SK-MEL-5 (cell line): ENCODE data around the gene EXOC3L4. TPM values are rescaled to one million over a fixed set of nuclear protein-coding genes. Genes with fewer than 3 reads are reported as not detected.
"Not testable (repeated sequence)": the region's sequence is repeated elsewhere in the genome, so short reads cannot be mapped to it uniquely, and the experiment has no call there.

Experiments
- DNase-seq: peaks from one replicate; pipeline ENCODE4 v3.0.0-alpha.2; 2016; ENCODE audit warnings: low read depth, low spot score
- in situ Hi-C: cut with HindIII; loops from 2 replicates; pipeline ENCODE4 v1.10.0; 2016; ENCODE audit warnings: low sequenced_read_pairs, high pct_unique_total_duplicates, low pct_unique_long_range_greater_than_20kb
- total RNA-seq: library from RNA; depleted of rRNA; stranded (reverse); fragments of >200 nt; shearing (Covaris generic); gene quantifications from 2 replicates; pipeline ENCODE4 v1.2.3, GENCODE V29; 2014

The EXOC3L4 gene
- total RNA-seq, 1 experiment from 2014 or later: not detected

DNA sequence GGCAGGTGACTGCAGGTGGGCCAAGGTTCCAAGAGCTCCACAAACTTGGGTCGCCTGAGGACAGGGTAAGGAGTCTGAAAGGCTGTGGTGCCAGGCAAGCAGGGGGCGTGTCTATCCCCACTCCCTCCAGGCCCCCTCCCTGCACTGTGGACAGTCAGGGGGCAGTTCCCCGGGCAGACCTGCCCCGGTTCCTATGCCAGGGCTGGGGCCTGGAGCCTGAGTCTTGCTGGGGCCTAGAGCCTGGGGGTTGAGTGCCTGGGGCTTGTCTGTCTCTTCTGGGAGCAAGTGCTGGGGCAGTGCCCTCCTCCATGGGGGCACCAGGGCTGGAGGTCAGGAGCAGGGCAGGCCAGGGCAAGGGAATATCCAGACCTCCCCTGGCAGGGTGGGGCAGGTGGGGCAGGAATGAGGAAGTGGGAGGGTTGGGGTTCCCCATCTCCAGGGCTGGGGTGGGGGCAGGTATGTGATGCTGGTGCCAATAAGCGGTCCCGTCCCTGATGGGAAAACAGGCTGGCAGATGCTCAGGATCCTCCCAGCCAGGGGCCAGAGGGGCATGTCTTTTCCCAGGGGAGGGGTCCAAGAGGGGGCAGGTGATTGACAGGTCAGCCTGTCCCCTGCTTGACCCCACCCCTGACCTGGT, 16.8 kb downstream of the EXOC3L4 start:
- no peak for DNase-seq
- in situ Hi-C loops: no loop called here

DNA sequence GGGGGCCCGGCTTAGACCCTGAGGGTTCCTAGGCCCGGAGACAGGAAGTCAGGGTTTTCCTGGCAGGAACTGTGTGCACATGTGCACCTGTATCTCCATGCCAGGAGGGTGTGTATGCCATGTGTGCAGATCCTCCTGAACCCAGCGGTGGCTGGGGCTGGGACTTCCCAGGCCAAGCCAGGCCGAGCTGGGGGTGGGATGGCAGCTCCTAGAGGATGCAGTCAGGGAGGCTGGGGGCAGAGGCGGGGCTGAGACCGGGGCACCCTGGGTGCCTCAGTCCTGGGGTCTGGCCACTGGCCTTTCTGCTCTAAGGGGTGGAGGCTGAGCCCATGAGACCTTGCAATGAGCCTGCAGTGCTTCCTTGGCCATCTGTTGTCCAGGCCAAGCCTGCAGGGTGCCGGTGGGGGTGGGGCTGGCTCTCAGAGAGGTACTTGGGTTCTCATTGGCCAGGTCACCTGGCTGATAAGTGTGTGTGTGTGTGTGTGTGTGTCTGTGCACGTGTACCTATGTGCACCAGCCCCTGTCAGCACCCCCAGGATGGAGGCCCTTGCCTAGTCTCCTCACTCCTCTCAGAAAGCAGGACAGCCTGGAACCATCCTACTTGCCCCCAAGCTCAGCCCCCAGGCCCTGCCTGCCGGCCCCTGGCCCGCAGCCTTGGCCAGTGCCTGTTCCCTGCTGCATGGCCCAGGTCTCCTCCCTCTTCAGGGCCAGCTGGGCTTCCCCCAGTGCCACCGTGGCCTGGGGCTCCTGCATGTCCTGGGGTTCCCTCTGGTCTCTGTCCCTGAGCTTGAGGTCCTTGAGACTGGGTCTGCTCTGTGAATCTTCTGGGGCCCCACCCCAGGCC, 18.1 kb downstream of the EXOC3L4 start:
- in situ Hi-C loops: no loop called here
- no peak for DNase-seq

DNA sequence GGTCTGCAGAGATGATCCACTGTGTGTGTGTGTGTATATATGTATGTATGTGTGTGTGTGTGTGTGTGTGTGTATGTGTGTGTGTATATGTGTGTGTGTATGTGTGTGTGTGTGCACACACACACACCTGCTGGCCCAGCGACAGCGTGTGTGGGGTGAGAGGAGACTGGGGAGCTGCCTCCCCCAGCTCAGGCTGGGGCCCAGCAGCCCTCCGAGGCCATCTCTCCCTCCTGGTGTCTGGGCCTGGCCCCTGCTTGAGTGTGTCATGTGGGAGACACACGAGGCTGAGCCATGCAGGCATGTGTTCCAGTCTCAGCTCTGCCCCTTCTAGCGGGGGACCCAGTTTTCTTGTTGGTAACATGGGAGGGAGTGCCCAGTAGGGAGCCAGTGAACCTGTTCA, 18.8 kb downstream of the EXOC3L4 start:
- no peak for DNase-seq
- in situ Hi-C loops: no loop called here

DNA sequence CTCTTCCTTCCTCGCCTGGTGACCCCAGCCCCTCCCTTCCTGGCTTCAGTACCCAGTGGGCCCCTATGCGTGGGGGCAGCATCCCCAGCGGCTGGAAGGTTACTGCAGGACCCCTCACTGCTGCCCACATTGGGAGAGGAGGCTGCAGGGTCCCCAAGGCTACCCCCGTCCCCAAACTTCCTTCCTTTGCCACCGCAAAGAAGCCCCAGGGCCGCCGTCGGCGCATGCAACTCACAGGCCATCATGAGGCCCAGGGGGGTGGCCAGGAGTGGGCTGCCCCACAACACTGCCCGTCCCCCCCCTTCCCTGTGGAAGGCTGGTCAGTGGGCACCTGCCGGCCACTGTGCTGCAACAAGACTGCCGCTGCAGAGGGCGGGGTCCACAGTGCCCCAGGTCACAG, 19.2 kb downstream of the EXOC3L4 start:
- in situ Hi-C loops: no loop called here
- DNase-seq: no peak

DNA sequence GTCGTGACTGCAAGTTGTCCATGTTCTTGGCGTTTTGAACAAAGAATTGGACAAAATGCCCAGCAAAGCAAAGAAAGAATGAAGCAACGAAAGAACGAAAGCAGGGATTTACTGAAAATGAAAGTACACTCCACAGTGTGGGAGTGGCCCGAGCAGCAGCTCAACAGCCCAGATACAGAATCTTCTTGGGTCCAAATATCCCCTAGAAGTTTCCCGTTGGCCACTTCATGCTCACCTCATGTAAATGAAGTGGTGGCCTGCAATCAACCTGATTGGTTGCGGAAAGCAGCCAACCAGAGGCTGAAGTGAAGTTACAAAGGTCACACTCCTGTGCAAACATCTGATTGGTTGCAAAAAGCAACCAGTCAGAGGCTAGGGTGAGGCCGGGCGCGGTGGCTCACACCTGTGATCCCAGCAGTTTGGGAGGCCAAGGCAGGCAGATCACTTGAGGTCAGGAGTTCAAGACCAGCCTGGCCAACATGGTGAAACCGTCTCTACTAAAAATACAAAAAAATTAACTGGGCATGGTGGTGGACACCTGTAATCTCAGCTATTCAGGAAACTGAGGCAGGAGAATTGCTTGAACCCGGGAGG, 20.7 kb downstream of the EXOC3L4 start:
- peak; percentile 22 for DNase-seq
- in situ Hi-C loops: not testable (repeated sequence)

DNA sequence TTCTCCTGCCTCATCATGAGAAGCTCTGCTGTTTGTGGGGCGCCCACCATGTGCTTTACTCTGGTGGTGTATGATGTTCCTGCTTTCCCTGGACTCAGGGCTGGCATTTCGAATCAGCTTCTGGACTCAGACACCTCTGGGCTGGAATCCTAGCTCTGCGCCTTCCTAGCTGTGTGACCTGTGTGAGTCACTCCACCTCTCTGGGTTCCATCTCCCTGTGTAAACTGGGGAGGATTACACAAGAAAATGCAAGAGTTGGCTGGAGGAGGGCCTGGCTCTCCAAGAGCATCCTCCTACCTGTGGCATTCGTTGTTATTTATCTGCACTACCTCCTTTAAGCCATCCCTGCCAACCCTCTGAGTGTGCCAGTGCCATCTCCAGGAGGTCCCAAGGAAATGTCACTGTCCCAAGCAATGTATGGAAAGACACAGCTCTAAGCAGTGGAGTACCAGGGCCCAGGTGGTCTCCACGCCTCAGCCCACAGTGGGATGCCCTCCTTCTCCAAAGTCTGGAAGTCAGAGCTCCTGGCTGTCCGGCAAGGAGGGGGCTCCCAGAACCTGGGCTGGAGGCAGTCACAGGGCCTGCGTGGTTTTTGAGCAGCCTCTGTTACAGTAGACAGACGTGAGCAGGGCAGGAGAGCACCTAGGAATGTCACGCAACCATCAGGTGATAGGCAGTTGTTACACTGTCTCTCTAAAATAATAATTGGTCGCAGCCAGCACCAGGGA, 21.5 kb downstream of the EXOC3L4 start:
- in situ Hi-C loops: no loop called here
- no peak for DNase-seq

DNA sequence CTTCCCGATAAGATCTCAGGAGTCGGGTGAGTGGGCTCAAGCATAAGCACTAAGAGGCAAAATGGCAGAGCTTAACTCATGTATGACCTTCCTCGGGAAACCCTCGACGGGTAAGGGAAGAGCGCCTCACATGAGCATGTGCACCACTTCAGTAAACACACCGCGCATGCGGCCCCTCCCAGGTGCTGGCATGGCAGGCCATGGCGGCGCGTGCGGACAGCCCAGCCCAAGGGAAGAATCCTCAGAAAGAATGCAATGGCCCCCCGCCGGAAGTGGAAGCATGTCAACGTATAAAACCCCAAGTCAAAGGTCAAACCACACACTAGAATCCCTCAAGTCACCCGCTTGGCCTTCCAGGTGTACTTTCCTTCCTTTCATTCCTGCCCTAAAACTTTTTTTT, 22.1 kb downstream of the EXOC3L4 start:
- in situ Hi-C loops: no loop called here
- DNase-seq: no peak

DNA sequence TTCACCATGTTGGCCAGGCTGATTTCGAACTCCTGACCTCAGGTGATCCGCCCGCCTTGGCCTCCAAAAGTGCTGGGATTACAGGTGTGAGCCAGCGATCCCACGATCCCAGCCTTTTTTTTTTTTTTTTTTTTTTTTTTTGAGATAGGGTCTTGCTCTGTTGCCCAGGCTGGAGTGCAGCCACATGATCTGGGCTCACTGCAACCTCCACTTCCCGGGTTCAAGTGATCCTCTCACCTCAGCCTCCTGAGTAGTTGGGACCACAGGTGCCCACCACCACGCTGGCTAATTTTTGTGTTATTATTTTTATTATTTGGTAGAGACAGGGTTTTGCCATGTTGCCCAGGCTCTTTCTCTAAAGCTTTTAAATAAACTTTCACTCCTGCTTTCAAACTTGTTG, 23.0 kb downstream of the EXOC3L4 start:
- in situ Hi-C loops, DNase-seq: not testable (repeated sequence)

DNA sequence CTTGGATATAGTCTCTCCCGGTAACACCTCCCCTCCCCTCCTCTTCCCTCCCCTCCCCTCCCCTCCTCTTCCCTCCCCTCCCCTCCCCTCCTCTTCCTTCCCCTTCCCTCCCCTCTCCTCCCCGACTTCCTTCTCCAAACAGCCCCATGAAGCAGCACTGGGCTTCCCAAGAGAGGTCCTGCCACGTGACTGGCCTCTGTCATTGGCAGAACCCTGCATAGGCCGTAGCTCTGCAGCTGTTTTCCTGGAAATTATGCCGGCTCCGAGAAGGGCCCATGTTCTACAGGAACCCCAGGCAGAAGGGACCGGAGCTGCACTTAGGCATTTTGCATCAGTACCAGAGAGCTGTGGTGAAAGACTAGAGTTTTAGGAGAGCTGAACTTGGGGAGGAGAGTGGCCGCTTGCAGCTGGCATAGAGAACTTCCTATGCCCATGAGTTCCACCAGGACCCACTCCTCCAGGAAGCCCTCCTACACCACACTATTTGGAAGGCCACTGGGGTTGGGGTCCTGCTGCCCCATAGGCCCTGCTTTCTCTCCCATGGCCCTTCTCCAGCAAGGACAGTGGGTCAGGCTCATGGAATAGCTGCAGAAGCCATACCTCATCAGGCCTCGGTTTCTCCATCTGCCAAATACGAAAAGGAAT, 23.6 kb downstream of the EXOC3L4 start:
- in situ Hi-C loops: no loop called here
- DNase-seq: peak; percentile 16

DNA sequence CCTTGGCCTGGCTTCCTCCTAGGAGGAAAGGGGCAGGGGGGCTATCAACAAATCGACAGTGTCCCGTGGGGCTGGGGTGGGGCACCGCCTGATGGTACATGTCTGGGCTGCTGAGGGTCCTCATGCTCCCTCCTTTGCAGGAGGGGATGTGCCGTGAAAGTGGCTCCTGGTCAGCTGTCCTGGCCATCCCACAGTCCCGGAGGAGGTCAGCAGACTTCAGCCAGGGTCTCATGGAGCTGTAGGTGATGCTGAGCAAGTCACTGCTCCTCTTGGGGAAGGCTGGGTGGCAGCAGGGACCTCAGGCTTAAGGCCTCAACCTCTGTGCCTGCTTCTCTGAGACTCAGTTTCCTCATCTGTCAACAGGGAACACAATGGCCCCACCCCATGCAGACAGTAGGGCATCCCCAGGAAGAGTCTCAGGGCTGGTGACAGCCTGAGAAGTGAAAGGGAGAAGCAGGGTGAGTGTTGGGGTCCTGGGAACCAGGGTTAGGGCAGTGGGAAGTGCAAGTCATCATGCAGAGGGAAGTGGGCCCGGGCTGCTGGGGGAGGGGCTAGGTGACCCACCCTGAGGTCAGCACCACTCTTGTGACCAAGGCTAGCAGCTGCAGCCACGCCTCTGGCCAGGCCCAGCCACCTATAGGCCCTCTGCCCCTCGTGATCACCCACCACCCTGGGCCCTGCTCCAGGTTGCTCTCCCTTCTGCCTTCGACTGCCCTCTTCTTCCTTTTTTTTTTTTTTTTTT, 24.3 kb downstream of the EXOC3L4 start:
- DNase-seq: no peak
- in situ Hi-C loops: no loop called here

DNA sequence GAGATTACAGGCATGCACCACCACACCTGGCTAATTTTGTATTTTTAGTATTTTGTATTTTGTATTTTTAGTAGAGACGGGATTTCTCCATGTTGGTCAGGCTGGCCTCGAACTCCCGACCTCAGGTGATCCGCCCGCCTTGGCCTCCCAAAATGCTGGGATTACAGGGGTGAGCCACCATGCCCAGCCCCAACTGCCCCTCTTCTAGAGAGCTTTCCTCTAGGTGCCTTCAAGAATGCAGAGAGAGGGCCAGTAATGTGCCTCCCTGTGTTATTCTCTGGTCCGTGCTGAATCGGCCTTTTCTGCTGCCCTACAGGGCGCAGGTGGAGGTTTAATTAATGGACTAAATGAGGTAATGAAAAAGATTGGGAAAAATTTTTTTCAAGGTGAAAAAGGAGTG, 25.0 kb downstream of the EXOC3L4 start:
- DNase-seq, in situ Hi-C loops: not testable (repeated sequence)

DNA sequence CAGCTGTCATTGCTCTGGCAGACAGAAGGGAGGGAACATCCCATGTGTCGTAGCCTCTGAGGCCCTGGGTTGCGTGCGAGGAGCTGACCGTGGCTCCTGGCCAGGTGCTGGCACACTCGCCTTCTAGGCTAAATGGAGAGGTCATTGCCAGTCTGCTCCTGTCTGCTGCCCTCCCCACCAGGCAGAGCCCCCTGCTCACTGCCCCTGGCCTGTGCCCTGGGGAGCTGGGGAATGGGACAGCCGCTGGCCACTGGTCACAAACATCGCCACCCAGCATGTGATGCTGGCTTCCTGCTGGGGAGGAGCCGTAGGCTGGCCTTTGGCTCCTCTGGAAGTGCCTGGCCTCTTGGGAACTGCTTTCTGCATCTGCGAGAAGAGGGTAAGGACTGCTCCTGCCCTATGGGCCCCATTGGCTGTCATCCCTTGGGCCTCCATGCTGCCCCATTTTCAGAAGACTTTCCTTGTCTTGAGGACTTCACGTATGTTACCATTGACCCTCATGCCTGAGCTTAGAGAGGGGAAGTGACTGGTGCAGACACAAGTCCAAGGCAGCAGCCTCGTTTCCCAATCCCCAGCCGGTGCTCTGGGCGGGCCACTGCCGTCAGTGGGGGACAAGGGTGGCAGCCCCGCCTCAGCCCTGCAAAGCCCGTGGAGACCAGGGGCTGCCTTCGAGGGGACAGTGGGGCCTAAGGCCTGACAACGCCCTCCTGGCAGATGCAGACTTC, 26.8 kb downstream of the EXOC3L4 start:
- no peak for DNase-seq
- in situ Hi-C loops: no loop called here

DNA sequence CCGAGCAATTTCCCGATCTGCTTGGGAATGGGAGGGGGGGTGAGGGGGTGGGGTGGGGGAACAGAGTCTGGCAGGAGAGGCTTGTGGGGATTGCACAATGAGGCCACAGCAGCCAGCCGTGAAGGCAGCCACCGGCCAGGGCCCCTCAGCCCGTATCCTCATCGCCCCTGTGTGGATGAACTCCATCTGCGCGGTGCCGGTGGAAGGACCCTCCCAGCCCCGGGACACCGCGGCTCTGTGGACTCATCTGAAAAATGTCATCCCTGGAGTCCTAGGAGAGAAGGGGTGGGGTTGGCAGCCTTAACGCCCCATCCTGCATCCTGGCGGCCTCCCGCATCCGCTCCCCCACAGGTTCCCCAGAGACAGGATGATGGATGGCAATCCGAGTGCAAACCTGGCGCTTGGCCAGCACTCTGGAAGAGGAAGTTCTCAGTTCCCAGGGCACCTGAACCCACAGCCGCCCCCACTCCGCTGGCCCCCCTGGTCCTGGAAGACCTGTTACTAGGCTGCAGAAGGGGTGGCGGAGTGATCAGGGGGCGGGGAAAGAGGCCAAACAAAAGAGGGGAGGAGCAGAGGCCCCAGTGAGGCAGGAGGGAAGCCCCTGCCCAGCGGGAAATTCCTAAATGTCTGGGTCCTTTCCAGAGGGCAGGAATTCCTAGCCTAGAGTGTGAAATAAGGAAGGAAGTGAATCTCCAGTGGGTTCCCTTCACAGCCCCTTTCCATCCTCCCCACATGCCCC, 27.5 kb downstream of the EXOC3L4 start:
- in situ Hi-C loops: no loop called here
- no peak for DNase-seq

DNA sequence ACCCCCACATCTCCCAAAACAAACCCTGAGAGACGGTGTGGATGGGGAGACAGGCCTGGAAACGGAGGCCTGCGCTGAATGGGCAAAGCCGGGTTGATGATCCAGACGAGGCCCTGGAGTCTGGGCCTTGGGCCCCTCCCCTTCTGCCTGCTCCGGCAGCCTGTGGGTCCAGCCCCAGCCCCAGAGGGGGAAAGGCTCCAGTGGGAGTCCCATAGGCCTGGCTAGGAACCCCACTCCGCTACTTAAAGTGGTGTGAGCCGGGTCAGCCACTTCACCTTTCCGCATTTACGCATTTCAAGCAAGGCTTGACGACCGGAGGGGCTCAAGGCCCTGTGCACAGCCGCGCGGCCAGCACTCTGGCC, 28.0 kb downstream of the EXOC3L4 start:
- in situ Hi-C loops: no loop called here
- no peak for DNase-seq

DNA sequence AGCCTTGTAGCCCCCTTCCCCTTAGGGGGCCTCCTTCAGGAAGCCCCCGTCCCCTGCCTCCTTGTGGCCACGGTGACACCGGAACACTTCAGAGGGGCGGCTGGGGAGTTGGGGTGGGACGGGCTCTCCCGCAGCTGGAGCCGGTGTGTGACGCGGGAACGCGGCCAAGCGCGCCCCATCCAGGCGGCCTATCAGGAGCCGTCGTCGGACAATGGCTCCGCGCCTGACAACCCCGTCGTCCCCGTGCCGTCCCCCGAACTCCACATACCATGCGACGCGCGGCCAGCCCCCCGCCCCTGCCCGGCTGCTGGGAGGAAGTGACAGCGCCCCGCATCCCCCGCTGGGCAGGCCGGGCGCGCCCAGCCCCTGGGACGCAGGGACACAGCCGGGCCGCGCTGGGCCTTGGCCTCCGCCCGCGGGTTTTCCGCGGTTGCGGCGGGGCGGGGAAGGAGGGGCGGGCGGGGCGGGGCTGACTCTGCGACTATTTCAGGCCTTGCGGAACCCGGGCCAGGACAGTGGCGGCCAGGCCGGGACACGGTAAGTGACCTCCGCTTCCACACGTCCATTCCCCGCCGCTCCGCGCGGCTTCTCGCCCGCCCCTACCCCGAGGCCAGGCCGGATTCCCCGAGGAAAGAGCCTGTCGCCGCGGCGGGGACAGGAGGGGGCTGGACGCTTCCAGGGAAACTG, 28.6 kb downstream of the EXOC3L4 start, which contains the start of gene TNFAIP2:
TNFAIP2 (plus strand) TSS at position 515 of the 687 bp plus-strand sequence. CDS start 2,997 bp downstream, outside the sequence.
- in situ Hi-C loops: no loop called here
- DNase-seq: no peak
